ENCODE data around the gene ACOT8. TPM values are rescaled to one million over a fixed set of nuclear protein-coding genes. Genes with fewer than 3 reads are reported as not detected.

Gene ACOT8
- total and polyA plus RNA-seq, 9 of the 15 experiments (the other 6 are each of a cell fraction or from before 2014, with no cell fraction given): 8.2 to 46.7 (median 20.7) TPM

- TF ChIP-seq LCOR (CRISPR knock-in tag; IDR thresholded peaks at IDR 0.05) (peak; percentile 59; the same call in 1 of the 2 replicates), CBX1 (IDR thresholded peaks at IDR 0.05; ENCODE audit: low read depth) (no peak), ZNF318 (IDR thresholded peaks at IDR 0.05; ENCODE audit: borderline replicate concordance in 1 of 2, low read depth in 1 of 2) (peak in 1 of 2 experiments; percentile 22; a peak in 1 of 4 replicates), RBM14 (IDR thresholded peaks at IDR 0.05; ENCODE audit: borderline replicate concordance, insufficient read depth, low read depth, low read length) (no peak), SRSF9 (IDR thresholded peaks at IDR 0.05; ENCODE audit: borderline replicate concordance, low read depth, low read length) (no peak), ZNF12 (CRISPR knock-in tag; IDR thresholded peaks at IDR 0.05) (0 out of 2 replicates have a peak, but pooled peaks have one; percentile 58), NFATC3 (IDR thresholded peaks at IDR 0.05) (peak; percentile 64; the same call in 1 of the 2 replicates), RB1 (IDR thresholded peaks at IDR 0.05; ENCODE audit: low read depth) (0 out of 2 replicates have a peak, but pooled peaks have one; percentile 49), ZNF175 (CRISPR knock-in tag; IDR thresholded peaks at IDR 0.05; ENCODE audit: low read depth) (no peak), ZNF431 (CRISPR knock-in tag; IDR thresholded peaks at IDR 0.05) (no peak), TGIF2 (CRISPR knock-in tag; IDR thresholded peaks at IDR 0.05) (no peak), EHMT2 (IDR thresholded peaks at IDR 0.05) (peak; percentile 35; the same call in 1 of the 2 replicates), ZNF3 (CRISPR knock-in tag; IDR thresholded peaks at IDR 0.05) (no peak), ESRRA (IDR thresholded peaks at IDR 0.05; ENCODE audit: borderline replicate concordance, low read depth) (no peak; the same call in 1 of the 2 replicates)
- TF ChIP-seq, protein P1, sequence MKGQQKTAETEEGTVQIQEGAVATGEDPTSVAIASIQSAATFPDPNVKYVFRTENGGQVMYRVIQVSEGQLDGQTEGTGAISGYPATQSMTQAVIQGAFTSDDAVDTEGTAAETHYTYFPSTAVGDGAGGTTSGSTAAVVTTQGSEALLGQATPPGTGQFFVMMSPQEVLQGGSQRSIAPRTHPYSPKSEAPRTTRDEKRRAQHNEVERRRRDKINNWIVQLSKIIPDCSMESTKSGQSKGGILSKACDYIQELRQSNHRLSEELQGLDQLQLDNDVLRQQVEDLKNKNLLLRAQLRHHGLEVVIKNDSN (CRISPR knock-in tag; IDR thresholded peaks at IDR 0.05): no peak
- TF ChIP-seq, protein P2, sequence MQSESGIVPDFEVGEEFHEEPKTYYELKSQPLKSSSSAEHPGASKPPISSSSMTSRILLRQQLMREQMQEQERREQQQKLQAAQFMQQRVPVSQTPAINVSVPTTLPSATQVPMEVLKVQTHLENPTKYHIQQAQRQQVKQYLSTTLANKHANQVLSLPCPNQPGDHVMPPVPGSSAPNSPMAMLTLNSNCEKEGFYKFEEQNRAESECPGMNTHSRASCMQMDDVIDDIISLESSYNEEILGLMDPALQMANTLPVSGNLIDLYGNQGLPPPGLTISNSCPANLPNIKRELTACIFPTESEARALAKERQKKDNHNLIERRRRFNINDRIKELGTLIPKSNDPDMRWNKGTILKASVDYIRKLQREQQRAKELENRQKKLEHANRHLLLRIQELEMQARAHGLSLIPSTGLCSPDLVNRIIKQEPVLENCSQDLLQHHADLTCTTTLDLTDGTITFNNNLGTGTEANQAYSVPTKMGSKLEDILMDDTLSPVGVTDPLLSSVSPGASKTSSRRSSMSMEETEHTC (IDR thresholded peaks at IDR 0.05): no peak
These were observed 24.0 kb upstream of the ACOT8 start, which contains the start of gene ZSWIM1 (continued) for GRCh38 chr20:45880988-45881788.

All from K562 (cell line).